Naive thymus-derived CD4-positive, alpha-beta T cell (primary cell): ENCODE data around the gene CEACAM6. TPM values are rescaled to one million over a fixed set of nuclear protein-coding genes. Genes with fewer than 3 reads are reported as not detected.

Source experiments
- ATAC-seq: fragments of 150-1000 bp; cut with Tn5 transposase; 2 replicates; pipeline ENCODE4 v1.10.0; 2021; ENCODE audit warnings: mild to moderate bottlenecking, moderate library complexity
- CTCF ChIA-PET: fragments of 350-600 bp; sonication (Branson Sonifier 250); formaldehyde crosslinking; loops from one replicate; lab custom pipeline; 2021; ENCODE audit warnings: antibody characterized with exemption; lab: Charles Lee
- POLR2A ChIA-PET: fragments of 350-600 bp; sonication (Branson Sonifier 250); formaldehyde crosslinking; loops from one replicate; lab custom pipeline; 2021; ENCODE audit warnings: antibody characterized with exemption, inconsistent platforms; lab: Charles Lee
- DNase-seq, 9 donors: peaks; one replicate each; pipeline versions ENCODE4 v3.0.0 to v3.0.0-alpha.2; 2020 to 2022; ENCODE audit warnings: mixed read lengths in 1 of 9
- H3K27ac ChIP-seq: one replicate; pipeline ENCODE4 v1.7.0; 2013; ENCODE audit warnings: mild to moderate bottlenecking, low read depth, low read length, moderate library complexity
- H3K27me3 ChIP-seq, 2 donors: one replicate each; pipeline ENCODE4 v1.7.0; 2013; ENCODE audit warnings: low read length in 2 of 2, mild to moderate bottlenecking in 2 of 2, moderate library complexity in 2 of 2; ENCODE audit not compliant: control insufficient read depth in 2 of 2, insufficient read depth in 2 of 2
- H3K36me3 ChIP-seq, 3 experiments: 1 replicate in 2 of 3; 2 replicates in 1 of 3; pipeline ENCODE4 v1.7.0; 2013; ENCODE audit warnings: low read length in 3 of 3, mild to moderate bottlenecking in 3 of 3, moderate library complexity in 1 of 3; ENCODE audit not compliant: insufficient read depth in 3 of 3, control insufficient read depth in 2 of 3
- H3K4me1 ChIP-seq, 2 donors: one replicate each; pipeline ENCODE4 v1.7.0; 2013; ENCODE audit warnings: low read length in 2 of 2, mild to moderate bottlenecking in 2 of 2, moderate library complexity in 1 of 2; ENCODE audit not compliant: control insufficient read depth in 2 of 2, insufficient read depth in 2 of 2
- H3K4me3 ChIP-seq: 2 replicates; pipeline ENCODE4 v1.7.0; 2013; ENCODE audit warnings: mild to moderate bottlenecking, low read length
- H3K9me3 ChIP-seq, 3 experiments: 1 replicate in 2 of 3; 2 replicates in 1 of 3; pipeline ENCODE4 v1.7.0; 2013; ENCODE audit warnings: low read length in 3 of 3; ENCODE audit not compliant: control insufficient read depth in 2 of 3
- H3K27ac Mint-ChIP-seq, 9 donors: one replicate each; pipeline ENCODE4 v1.8.0; 2020 to 2022; ENCODE audit warnings: mixed read lengths in 9 of 9, mild to moderate bottlenecking in 8 of 9, moderate library complexity in 5 of 9, inconsistent platforms in 2 of 9
- H3K27me3 Mint-ChIP-seq, 5 donors: one replicate each; pipeline ENCODE4 v1.8.0; 2021 to 2022; ENCODE audit warnings: mixed read lengths in 5 of 5, mild to moderate bottlenecking in 1 of 5
- H3K36me3 Mint-ChIP-seq, 5 donors: one replicate each; pipeline ENCODE4 v1.8.0; 2020 to 2022; ENCODE audit warnings: mixed read lengths in 5 of 5, mild to moderate bottlenecking in 3 of 5, inconsistent platforms in 1 of 5
- H3K4me1 Mint-ChIP-seq, 7 donors: one replicate each; pipeline ENCODE4 v1.8.0; 2020 to 2022; ENCODE audit warnings: mixed read lengths in 7 of 7, mild to moderate bottlenecking in 3 of 7, inconsistent platforms in 1 of 7
- H3K4me3 Mint-ChIP-seq, 10 donors: one replicate each; pipeline ENCODE4 v1.8.0; 2020 to 2022; ENCODE audit warnings: mild to moderate bottlenecking in 10 of 10, mixed read lengths in 10 of 10, moderate library complexity in 6 of 10, inconsistent platforms in 2 of 10
- H3K9me3 Mint-ChIP-seq, 11 donors: one replicate each; pipeline ENCODE4 v1.8.0; 2020 to 2022; ENCODE audit warnings: mixed read lengths in 11 of 11, mild to moderate bottlenecking in 4 of 11, inconsistent platforms in 1 of 11, moderate library complexity in 1 of 11
- intact Hi-C, 2 donors: fragments of 100-400 bp; cut with micrococcal nuclease; formaldehyde crosslinking; loops; one replicate each; pipeline ENCODE4 v1.15.1; 2023
- polyA plus RNA-seq, 2 donors: library from polyadenylated mRNA; unstranded; fragments of 300-500 nt; fragmentation: Illumina TruSeq; gene quantifications; one replicate each; pipeline ENCODE4 v1.2.3, GENCODE V29; 2021
- total RNA-seq, 6 experiments: library from RNA in 5 of 6; stranded (reverse) in 5 of 6; gene quantifications; 1 replicate in 5 of 6; 2 replicates in 1 of 6; pipeline ENCODE4 v1.2.3 and lab custom pipeline; 2021 to 2026

CEACAM6 gene
- total and polyA plus RNA-seq, 7 experiments from 2014 or later = 0.15 TPM; not detected in 6

- H3K4me3 ChIP-seq = no peak overlapping the region
- CTCF ChIA-PET = interaction anchor here (1.1 kb wide), 1 partner anchor 648 kb away, joined by 3 read pairs; no protein-coding TSS in a partner anchor
- no peaks in the 10 kb centered on the region for H3K9me3 Mint-ChIP-seq
- POLR2A ChIA-PET = no interaction called here
- H3K36me3 ChIP-seq = no peaks in the 10 kb centered on the region
- no peaks in the 10 kb centered on the region for H3K4me1 ChIP-seq
- no peaks in the 10 kb centered on the region for H3K36me3 Mint-ChIP-seq
- H3K27ac Mint-ChIP-seq = no peak overlapping the region
- H3K27me3 Mint-ChIP-seq = peaks cover 18 to 48% (median 27%) of the 10 kb centered on the region in 5 donors
- no peaks in the 10 kb centered on the region for H3K9me3 ChIP-seq
- intact Hi-C loops = no loop called here
- H3K27ac ChIP-seq = no peak overlapping the region
- DNase-seq = no peak
- peaks cover 0 to 6% (median 4%) of the 10 kb centered on the region in 7 donors for H3K4me1 Mint-ChIP-seq
- ATAC-seq = no peak
- no peaks in the 10 kb centered on the region for H3K27me3 ChIP-seq
- no peak overlapping the region for H3K4me3 Mint-ChIP-seq
These were observed 21.2 kb upstream of the CEACAM6 start for GRCh38 chr19:41734156-41734555.

GRCh38 chr19:41734585-41734984 lies 20.7 kb upstream of the CEACAM6 start:
- H3K4me1 Mint-ChIP-seq = peaks cover 0 to 6% (median 4%) of the 10 kb centered on the region in 7 donors
- CTCF ChIA-PET = interaction anchor here (1.1 kb wide), 1 partner anchor 647 kb away, joined by 3 read pairs; no protein-coding TSS in a partner anchor
- Histone ChIP-seq H3K9me3 (no peaks in the 10 kb centered on the region), H3K4me3 (no peak overlapping the region), H3K27me3 (no peaks in the 10 kb centered on the region), H3K27ac (no peak overlapping the region), H3K36me3 (no peaks in the 10 kb centered on the region), H3K4me1 (no peaks in the 10 kb centered on the region)
- H3K36me3 Mint-ChIP-seq = no peaks in the 10 kb centered on the region
- POLR2A ChIA-PET = interaction anchor here (0.5 kb wide), 1 partner anchor 19 kb away, joined by 3 read pairs; no protein-coding TSS in a partner anchor
- peaks cover 18 to 49% (median 29%) of the 10 kb centered on the region in 5 donors for H3K27me3 Mint-ChIP-seq
- no peak overlapping the region for H3K27ac Mint-ChIP-seq
- no peak overlapping the region for H3K4me3 Mint-ChIP-seq
- intact Hi-C loops = no loop called here
- no peak for DNase-seq
- no peak for ATAC-seq
- no peaks in the 10 kb centered on the region for H3K9me3 Mint-ChIP-seq

- H3K4me1 Mint-ChIP-seq = peaks cover 3 to 9% (median 5%) of the 10 kb centered on the region in 7 donors
- H3K4me3 Mint-ChIP-seq = no peak overlapping the region
- Histone ChIP-seq H3K9me3 (no peaks in the 10 kb centered on the region), H3K4me3 (no peak overlapping the region), H3K27ac (no peak overlapping the region), H3K36me3 (no peaks in the 10 kb centered on the region), H3K4me1 (no peaks in the 10 kb centered on the region), H3K27me3 (no peaks in the 10 kb centered on the region)
- no peaks in the 10 kb centered on the region for H3K9me3 Mint-ChIP-seq
- no peaks in the 10 kb centered on the region for H3K36me3 Mint-ChIP-seq
- H3K27ac Mint-ChIP-seq = no peak overlapping the region
- ChIA-PET CTCF (interaction anchor here (1.0 kb wide), 1 partner anchor 16 kb away, joined by 3 read pairs; no protein-coding TSS in a partner anchor), POLR2A (interaction anchor here (0.5 kb wide), 1 partner anchor 19 kb away, joined by 3 read pairs; no protein-coding TSS in a partner anchor)
- DNase-seq (no peak), ATAC-seq (no peak)
- peaks cover 18 to 53% (median 28%) of the 10 kb centered on the region in 5 donors for H3K27me3 Mint-ChIP-seq
- intact Hi-C loops = no loop called here
These were observed 20.2 kb upstream of the CEACAM6 start for GRCh38 chr19:41735071-41735600.

GRCh38 chr19:41739361-41739760 lies 16.0 kb upstream of the CEACAM6 start:
- Histone ChIP-seq H3K4me3 (no peak overlapping the region), H3K9me3 (no peaks in the 10 kb centered on the region), H3K36me3 (no peaks in the 10 kb centered on the region), H3K4me1 (no peaks in the 10 kb centered on the region), H3K27me3 (no peaks in the 10 kb centered on the region), H3K27ac (no peak overlapping the region)
- Mint-ChIP-seq H3K36me3 (no peaks in the 10 kb centered on the region), H3K4me3 (no peak overlapping the region), H3K27ac (no peak overlapping the region), H3K4me1 (peaks cover 4 to 17% (median 12%) of the 10 kb centered on the region in 7 donors), H3K27me3 (peaks cover 6 to 51% (median 13%) of the 10 kb centered on the region in 5 donors), H3K9me3 (no peaks in the 10 kb centered on the region)
- DNase-seq (no peak), ATAC-seq (no peak)
- POLR2A ChIA-PET = no interaction called here
- intact Hi-C loops = no loop called here
- CTCF ChIA-PET = no interaction called here

- DNase-seq (no peak), ATAC-seq (no peak)
- no peak overlapping the region for H3K4me3 Mint-ChIP-seq
- Histone ChIP-seq H3K27me3 (no peaks in the 10 kb centered on the region), H3K4me3 (no peak overlapping the region), H3K9me3 (no peaks in the 10 kb centered on the region), H3K4me1 (no peaks in the 10 kb centered on the region), H3K36me3 (no peaks in the 10 kb centered on the region), H3K27ac (no peak overlapping the region)
- H3K4me1 Mint-ChIP-seq = peaks cover 0 to 13% (median 10%) of the 10 kb centered on the region in 7 donors
- no peak overlapping the region for H3K27ac Mint-ChIP-seq
- peaks cover 15 to 63% (median 25%) of the 10 kb centered on the region in 5 donors for H3K27me3 Mint-ChIP-seq
- no peaks in the 10 kb centered on the region for H3K9me3 Mint-ChIP-seq
- POLR2A ChIA-PET = no interaction called here
- H3K36me3 Mint-ChIP-seq = no peaks in the 10 kb centered on the region
- CTCF ChIA-PET = no interaction called here
- intact Hi-C loops = no loop called here
These were observed 14.7 kb upstream of the CEACAM6 start for GRCh38 chr19:41740415-41741243.

GRCh38 chr19:41741244-41741554 lies 14.1 kb upstream of the CEACAM6 start:
- Histone ChIP-seq H3K9me3 (no peaks in the 10 kb centered on the region), H3K27ac (no peak overlapping the region), H3K4me1 (no peaks in the 10 kb centered on the region), H3K36me3 (no peaks in the 10 kb centered on the region), H3K4me3 (no peak overlapping the region), H3K27me3 (no peaks in the 10 kb centered on the region)
- ATAC-seq (no peak), DNase-seq (no peak)
- POLR2A ChIA-PET = no interaction called here
- H3K4me3 Mint-ChIP-seq = no peak overlapping the region
- CTCF ChIA-PET = no interaction called here
- peaks cover 20 to 64% (median 31%) of the 10 kb centered on the region in 5 donors for H3K27me3 Mint-ChIP-seq
- no peak overlapping the region for H3K27ac Mint-ChIP-seq
- intact Hi-C loops = no loop called here
- peaks cover 4 to 13% (median 10%) of the 10 kb centered on the region in 7 donors for H3K4me1 Mint-ChIP-seq
- no peaks in the 10 kb centered on the region for H3K36me3 Mint-ChIP-seq
- H3K9me3 Mint-ChIP-seq = no peaks in the 10 kb centered on the region
